ENCODE results near the gene PIGC. TPM values are rescaled to one million over a fixed set of nuclear protein-coding genes. Genes with fewer than 3 reads are reported as not detected.

Gene PIGC
- total RNA-seq, result 10 to 100 TPM; 10.8 to 23.1 (median 18.1) TPM

DNA sequence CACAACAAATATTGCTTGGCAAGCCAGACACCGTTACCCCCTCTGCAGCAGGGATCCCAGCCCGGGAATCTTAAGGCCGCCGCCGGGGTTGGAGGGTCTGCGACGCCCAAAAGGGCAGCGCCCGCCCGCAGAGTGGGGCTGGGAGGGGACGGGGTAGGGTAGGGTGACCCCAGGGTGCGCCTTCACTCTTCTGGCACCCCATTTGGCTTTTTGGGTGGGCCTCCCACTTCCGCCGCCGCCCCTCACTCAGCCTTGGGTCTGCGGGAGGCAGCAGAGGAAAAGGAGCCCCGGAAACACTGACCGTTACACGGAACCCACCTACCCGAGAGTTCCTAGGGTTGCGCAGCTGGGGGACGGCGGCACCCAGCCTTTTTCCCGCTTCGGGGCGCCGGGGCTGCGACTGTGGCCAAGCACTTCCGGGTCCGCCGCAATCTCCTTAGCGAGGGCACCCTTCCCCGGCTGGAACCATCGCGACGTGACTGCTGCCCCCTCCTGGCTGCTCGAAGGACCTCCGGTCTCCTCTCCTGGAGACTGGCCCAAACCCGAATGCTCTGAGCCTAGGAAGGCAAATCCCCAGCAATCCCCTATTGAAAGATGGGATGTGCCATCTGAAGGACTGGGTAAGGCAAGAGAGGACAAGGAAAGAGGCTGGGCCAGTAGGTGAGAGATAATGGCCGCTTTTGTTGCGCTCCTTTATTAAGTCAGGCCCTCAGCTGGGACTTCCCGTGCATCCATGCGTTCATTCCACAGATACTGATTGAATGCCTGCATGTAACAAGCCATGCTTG, at the start of gene PIGC:
TSS of gene PIGC (minus strand) at position 404 of the 788 bp plus-strand sequence. CDS start 1,447 bp downstream, outside the sequence.
- peak within 1 kb of the TSS; percentile 84 to 93 (median 86) for H3K27ac ChIP-seq

GRCh38 chr1:172492421-172492820, 48.6 kb upstream of the PIGC start:
- intact Hi-C loops (cut with DNase I), result no loop called here
- no peaks in the 10 kb centered on the region for H3K36me3 ChIP-seq
- 85 to 91% methylated on average over 1 of the region's 1 CpG for WGBS, 2 donors
- TF ChIP-seq POLR2A (IDR thresholded peaks at IDR 0.05), result no peak
- no peak for TF ChIP-seq CTCF (IDR thresholded peaks at IDR 0.05)
- H3K4me1 ChIP-seq, result peaks cover 4 to 16% (median 5%) of the 10 kb centered on the region in 3 donors
- no peaks in the 10 kb centered on the region for H3K9me3 ChIP-seq
- no peak overlapping the region for H3K27ac ChIP-seq
- DNase-seq, result no peak
- no peaks in the 10 kb centered on the region for H3K27me3 ChIP-seq
- no peak overlapping the region for H3K4me3 ChIP-seq

More for the DNA sequence above, at the start of gene PIGC:
- intact Hi-C loops (cut with DNase I), result no loop called here
- DNase-seq, result peak; percentile 29
- Histone ChIP-seq H3K36me3 (peaks cover 0 to 11% (median 0%) of the 10 kb centered on the region in 3 donors), H3K27me3 (no peaks in the 10 kb centered on the region), H3K4me3 (peak within 1 kb of the TSS; percentile 66 to 99 (median 80)), H3K9me3 (no peaks in the 10 kb centered on the region), H3K4me1 (peaks cover 5 to 51% (median 18%) of the 10 kb centered on the region in 3 donors)
- WGBS, 2 donors, result 17% methylated on average over 5 to 14 of the region's 43 CpGs
- TF ChIP-seq POLR2A (IDR thresholded peaks at IDR 0.05) (no peak), CTCF (IDR thresholded peaks at IDR 0.05) (peak; percentile 75 to 91 (median 82))

GRCh38 chr1:172489847-172490246, 46.0 kb upstream of the PIGC start:
- H3K36me3 ChIP-seq, result no peaks in the 10 kb centered on the region
- peaks cover 0 to 5% (median 0%) of the 10 kb centered on the region in 3 donors for H3K4me1 ChIP-seq
- no peaks in the 10 kb centered on the region for H3K27me3 ChIP-seq
- no peak overlapping the region for H3K4me3 ChIP-seq
- TF ChIP-seq POLR2A (IDR thresholded peaks at IDR 0.05) (no peak), CTCF (IDR thresholded peaks at IDR 0.05) (no peak)
- WGBS, 2 donors, result 71 to 78% methylated on average over 3 of the region's 3 CpGs
- H3K9me3 ChIP-seq, result no peaks in the 10 kb centered on the region
- H3K27ac ChIP-seq, result no peak overlapping the region
- DNase-seq, result no peak
- intact Hi-C loops (cut with DNase I), result no loop called here

DNA sequence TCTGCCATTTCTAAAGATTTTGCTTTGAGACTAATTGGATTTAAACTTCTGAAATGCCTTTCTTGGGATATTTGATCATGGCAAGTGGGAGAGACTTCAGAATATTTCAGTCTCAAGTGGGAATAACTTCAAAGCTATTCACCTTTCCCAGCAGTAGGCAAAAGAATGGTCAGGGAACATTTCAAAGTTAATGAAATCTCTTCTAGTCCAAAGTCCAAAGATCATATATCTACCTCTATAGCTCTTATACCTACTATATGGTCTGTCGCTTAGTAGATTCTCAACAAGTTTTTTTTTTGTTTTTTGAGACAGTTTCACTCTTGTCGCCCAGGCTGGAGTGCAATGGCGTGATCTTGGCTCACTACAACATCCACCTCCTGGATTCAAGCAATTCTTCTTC, 44.5 kb upstream of the PIGC start:
- intact Hi-C loops (cut with DNase I), result no loop called here
- no peak for TF ChIP-seq POLR2A (IDR thresholded peaks at IDR 0.05)
- no peak for TF ChIP-seq CTCF (IDR thresholded peaks at IDR 0.05)
- H3K27me3 ChIP-seq, result no peaks in the 10 kb centered on the region
- H3K4me1 ChIP-seq, result peaks cover 0 to 19% (median 3%) of the 10 kb centered on the region in 3 donors
- H3K4me3 ChIP-seq, result no peak overlapping the region
- H3K27ac ChIP-seq, result no peak overlapping the region
- 93 to 98% methylated on average over 3 of the region's 3 CpGs for WGBS, 2 donors
- no peaks in the 10 kb centered on the region for H3K9me3 ChIP-seq
- no peak for DNase-seq
- no peaks in the 10 kb centered on the region for H3K36me3 ChIP-seq

- intact Hi-C loops (cut with DNase I), result no loop called here
- Histone ChIP-seq H3K9me3 (no peaks in the 10 kb centered on the region), H3K27ac (no peak overlapping the region), H3K27me3 (no peaks in the 10 kb centered on the region), H3K4me3 (no peak overlapping the region), H3K4me1 (peaks cover 0 to 20% (median 3%) of the 10 kb centered on the region in 3 donors), H3K36me3 (no peaks in the 10 kb centered on the region)
- TF ChIP-seq CTCF (IDR thresholded peaks at IDR 0.05) (no peak), POLR2A (IDR thresholded peaks at IDR 0.05) (no peak)
- no peak for DNase-seq
- 62 to 76% methylated on average over 4 of the region's 4 CpGs for WGBS, 2 donors
Observed at GRCh38 chr1:172487550-172487949, 43.7 kb upstream of the PIGC start.
